Measurements from ENCODE around the gene NT5DC1.

Gene NT5DC1

GRCh38 chr6:116238083-116238482 is 137.4 kb downstream of the NT5DC1 start:
- Mint-ChIP-seq H3K4me3 (no peak overlapping the region), H3K36me3 (peaks cover 14% of the 10 kb centered on the region), H3K4me1 (no peaks in the 10 kb centered on the region), H3K27me3 (no peaks in the 10 kb centered on the region), H3K9me3 (no peaks in the 10 kb centered on the region), H3K27ac (no peak overlapping the region)
- ATAC-seq (ENCODE audit: low read depth) (no peak), DNase-seq (ENCODE audit: low spot score in 2 of 2) (no peak)

GRCh38 chr6:116239256-116239655 is 138.6 kb downstream of the NT5DC1 start:
- Mint-ChIP-seq H3K27ac (no peak overlapping the region), H3K27me3 (no peaks in the 10 kb centered on the region), H3K9me3 (no peaks in the 10 kb centered on the region), H3K36me3 (peaks cover 16% of the 10 kb centered on the region), H3K4me3 (no peak overlapping the region), H3K4me1 (no peaks in the 10 kb centered on the region)
- no peak for DNase-seq (ENCODE audit: low spot score in 2 of 2)
- no peak for ATAC-seq (ENCODE audit: low read depth)

- H3K36me3 Mint-ChIP-seq, result peaks cover 19% of the 10 kb centered on the region
- ATAC-seq (ENCODE audit: low read depth), result no peak
- H3K4me3 Mint-ChIP-seq, result no peak overlapping the region
- no peaks in the 10 kb centered on the region for H3K4me1 Mint-ChIP-seq
- DNase-seq (ENCODE audit: low spot score in 2 of 2), result no peak
- H3K27ac Mint-ChIP-seq, result no peak overlapping the region
- H3K27me3 Mint-ChIP-seq, result no peaks in the 10 kb centered on the region
- H3K9me3 Mint-ChIP-seq, result no peaks in the 10 kb centered on the region
These were observed 139.2 kb downstream of the NT5DC1 start for GRCh38 chr6:116239856-116240255.

- DNase-seq (ENCODE audit: low spot score in 2 of 2), result no peak
- peaks cover 8% of the 10 kb centered on the region for H3K4me1 Mint-ChIP-seq
- no peak overlapping the region for H3K4me3 Mint-ChIP-seq
- H3K27ac Mint-ChIP-seq, result no peak overlapping the region
- ATAC-seq (ENCODE audit: low read depth), result no peak
- H3K36me3 Mint-ChIP-seq, result peaks cover 14% of the 10 kb centered on the region
- no peaks in the 10 kb centered on the region for H3K9me3 Mint-ChIP-seq
- no peaks in the 10 kb centered on the region for H3K27me3 Mint-ChIP-seq
These were observed 143.6 kb downstream of the NT5DC1 start for GRCh38 chr6:116244284-116244683.

- H3K9me3 Mint-ChIP-seq, result no peaks in the 10 kb centered on the region
- ATAC-seq (ENCODE audit: low read depth) (no peak), DNase-seq (ENCODE audit: low spot score in 2 of 2) (no peak)
- no peak overlapping the region for H3K27ac Mint-ChIP-seq
- H3K27me3 Mint-ChIP-seq, result no peaks in the 10 kb centered on the region
- no peak overlapping the region for H3K4me3 Mint-ChIP-seq
- peaks cover 19% of the 10 kb centered on the region for H3K4me1 Mint-ChIP-seq
- H3K36me3 Mint-ChIP-seq, result peaks cover 7% of the 10 kb centered on the region
These were observed 145.4 kb downstream of the NT5DC1 start for GRCh38 chr6:116246089-116246488.

- Mint-ChIP-seq H3K36me3 (peaks cover 6% of the 10 kb centered on the region), H3K9me3 (no peaks in the 10 kb centered on the region), H3K4me3 (no peak overlapping the region), H3K27ac (peak overlapping the region; percentile 73), H3K27me3 (no peaks in the 10 kb centered on the region), H3K4me1 (peaks cover 29% of the 10 kb centered on the region)
- no peak for ATAC-seq (ENCODE audit: low read depth)
- DNase-seq (ENCODE audit: low spot score in 2 of 2), result no peak
These were observed 146.6 kb downstream of the NT5DC1 start for GRCh38 chr6:116247285-116247684.

- peak overlapping the region; percentile 86 for H3K27ac Mint-ChIP-seq
- H3K27me3 Mint-ChIP-seq, result no peaks in the 10 kb centered on the region
- H3K36me3 Mint-ChIP-seq, result peaks cover 5% of the 10 kb centered on the region
- H3K4me3 Mint-ChIP-seq, result no peak overlapping the region
- H3K4me1 Mint-ChIP-seq, result peaks cover 32% of the 10 kb centered on the region
- no peaks in the 10 kb centered on the region for H3K9me3 Mint-ChIP-seq
- ATAC-seq (ENCODE audit: low read depth) (no peak), DNase-seq (ENCODE audit: low spot score in 2 of 2) (no peak)
These were observed 147.9 kb downstream of the NT5DC1 start for GRCh38 chr6:116248577-116248976.

GRCh38 chr6:116251568-116252384 is 151.1 kb downstream of the NT5DC1 start:
- Mint-ChIP-seq H3K4me3 (no peak overlapping the region), H3K36me3 (no peaks in the 10 kb centered on the region), H3K27ac (no peak overlapping the region), H3K9me3 (no peaks in the 10 kb centered on the region), H3K27me3 (no peaks in the 10 kb centered on the region), H3K4me1 (peaks cover 32% of the 10 kb centered on the region)
- ATAC-seq (ENCODE audit: low read depth), result no peak
- no peak for DNase-seq (ENCODE audit: low spot score in 2 of 2)

- H3K27me3 Mint-ChIP-seq, result no peaks in the 10 kb centered on the region
- DNase-seq (ENCODE audit: low spot score in 2 of 2) (no peak), ATAC-seq (ENCODE audit: low read depth) (no peak)
- no peaks in the 10 kb centered on the region for H3K36me3 Mint-ChIP-seq
- no peaks in the 10 kb centered on the region for H3K9me3 Mint-ChIP-seq
- H3K4me3 Mint-ChIP-seq, result no peak overlapping the region
- peaks cover 32% of the 10 kb centered on the region for H3K4me1 Mint-ChIP-seq
- H3K27ac Mint-ChIP-seq, result no peak overlapping the region
These were observed 152.5 kb downstream of the NT5DC1 start for GRCh38 chr6:116253188-116253504.

- no peaks in the 10 kb centered on the region for H3K9me3 Mint-ChIP-seq
- peaks cover 27% of the 10 kb centered on the region for H3K4me1 Mint-ChIP-seq
- ATAC-seq (ENCODE audit: low read depth), result peak; percentile 97
- H3K27me3 Mint-ChIP-seq, result no peaks in the 10 kb centered on the region
- H3K36me3 Mint-ChIP-seq, result no peaks in the 10 kb centered on the region
- no peak within 1 kb of the TSS for H3K27ac Mint-ChIP-seq
- peak; percentile 82 to 87 for DNase-seq (ENCODE audit: low spot score in 2 of 2)
- no peak within 1 kb of the TSS for H3K4me3 Mint-ChIP-seq
These were observed 153.0 kb downstream of the NT5DC1 start, which contains the start of gene TSPYL4 for GRCh38 chr6:116253505-116254296. TSPYL4 (minus strand) TSS chr6:116254075; CDS start chr6:116254008, 67 bp downstream.

- no peak overlapping the region for H3K4me3 Mint-ChIP-seq
- DNase-seq (ENCODE audit: low spot score in 2 of 2) (no peak), ATAC-seq (ENCODE audit: low read depth) (no peak)
- H3K27me3 Mint-ChIP-seq, result no peaks in the 10 kb centered on the region
- H3K27ac Mint-ChIP-seq, result no peak overlapping the region
- H3K36me3 Mint-ChIP-seq, result no peaks in the 10 kb centered on the region
- H3K4me1 Mint-ChIP-seq, result peaks cover 24% of the 10 kb centered on the region
- no peaks in the 10 kb centered on the region for H3K9me3 Mint-ChIP-seq
These were observed 153.8 kb downstream of the NT5DC1 start for GRCh38 chr6:116254297-116255056.

- Mint-ChIP-seq H3K27ac (no peak overlapping the region), H3K4me3 (no peak overlapping the region), H3K36me3 (peaks cover 6% of the 10 kb centered on the region), H3K27me3 (no peaks in the 10 kb centered on the region), H3K4me1 (peaks cover 22% of the 10 kb centered on the region), H3K9me3 (no peaks in the 10 kb centered on the region)
- ATAC-seq (ENCODE audit: low read depth) (no peak), DNase-seq (ENCODE audit: low spot score in 2 of 2) (no peak)
These were observed 154.7 kb downstream of the NT5DC1 start for GRCh38 chr6:116255246-116255800.

GRCh38 chr6:116256694-116257093 is 156.0 kb downstream of the NT5DC1 start:
- Mint-ChIP-seq H3K27me3 (no peaks in the 10 kb centered on the region), H3K9me3 (no peaks in the 10 kb centered on the region), H3K4me1 (peaks cover 20% of the 10 kb centered on the region), H3K4me3 (no peak overlapping the region), H3K36me3 (peaks cover 17% of the 10 kb centered on the region), H3K27ac (no peak overlapping the region)
- ATAC-seq (ENCODE audit: low read depth), result no peak
- DNase-seq (ENCODE audit: low spot score in 2 of 2), result no peak

- peaks cover 32% of the 10 kb centered on the region for H3K36me3 Mint-ChIP-seq
- ATAC-seq (ENCODE audit: low read depth) (no peak), DNase-seq (ENCODE audit: low spot score in 2 of 2) (no peak)
- no peak overlapping the region for H3K4me3 Mint-ChIP-seq
- peaks cover 20% of the 10 kb centered on the region for H3K4me1 Mint-ChIP-seq
- H3K9me3 Mint-ChIP-seq, result peaks cover 1% of the 10 kb centered on the region
- H3K27ac Mint-ChIP-seq, result no peak overlapping the region
- no peaks in the 10 kb centered on the region for H3K27me3 Mint-ChIP-seq
These were observed 157.9 kb downstream of the NT5DC1 start for GRCh38 chr6:116258520-116258919.
